Stimulated activated CD4-positive, alpha-beta T cell treated with anti-CD3 and anti-CD28 coated beads, Interleukin-15, amount 100 ng/mL, for 1 hour (primary cell): ENCODE data around the gene SLC18A2.

ENCODE experiments used
- DNase-seq, 2 donors: peaks; one replicate each; pipeline ENCODE4 v3.0.0-alpha.2; 2020; ENCODE audit warnings: low read depth in 1 of 2, low spot score in 1 of 2

The SLC18A2 gene

GRCh38 chr10:117237401-117237991, 3.4 kb upstream of the SLC18A2 start:
- DNase-seq, result no peak

DNA sequence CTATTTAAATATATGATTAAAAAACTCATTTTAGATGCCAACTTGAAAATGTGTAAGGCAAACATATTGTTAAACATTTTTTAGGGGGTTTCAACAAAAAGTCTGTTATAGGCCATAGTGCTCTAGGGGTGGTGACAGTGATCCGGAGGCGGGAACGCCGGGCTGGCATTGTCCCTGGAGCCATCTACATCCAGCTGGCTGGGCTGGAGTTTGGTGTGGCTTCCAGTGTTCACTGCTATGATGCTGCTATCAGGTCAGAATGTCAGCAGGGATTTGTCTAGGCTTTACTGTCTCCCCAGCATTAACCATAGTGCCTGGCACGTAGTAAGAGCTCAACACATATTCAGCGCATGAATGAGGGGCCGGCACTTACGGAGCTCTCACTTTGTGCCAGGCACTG, 1.9 kb upstream of the SLC18A2 start:
- DNase-seq, result no peak

GRCh38 chr10:117239721-117240620, 943 bp upstream of the SLC18A2 start:
- DNase-seq, result no peak

- no peak for DNase-seq
These were observed 888 bp downstream of the SLC18A2 start for GRCh38 chr10:117241541-117242462.

DNA sequence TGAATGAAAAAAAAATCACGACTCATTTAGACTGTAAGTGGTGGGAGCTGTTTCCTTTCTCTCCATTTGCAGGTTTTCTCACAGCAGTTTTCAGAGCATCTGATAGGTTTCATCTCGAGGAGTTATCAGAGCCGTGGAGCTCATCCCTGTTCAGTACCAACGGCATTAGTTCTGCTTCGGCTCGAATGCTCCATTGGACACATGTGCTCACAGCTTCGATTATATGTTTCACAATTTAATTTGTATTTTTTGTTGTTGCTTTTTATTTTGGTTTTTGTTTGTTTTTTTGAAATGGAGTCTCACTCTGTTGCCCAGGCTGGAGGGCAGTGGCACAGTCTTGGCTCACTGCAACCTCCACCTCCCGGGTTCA, 1.5 kb downstream of the SLC18A2 start:
- no peak for DNase-seq

DNA sequence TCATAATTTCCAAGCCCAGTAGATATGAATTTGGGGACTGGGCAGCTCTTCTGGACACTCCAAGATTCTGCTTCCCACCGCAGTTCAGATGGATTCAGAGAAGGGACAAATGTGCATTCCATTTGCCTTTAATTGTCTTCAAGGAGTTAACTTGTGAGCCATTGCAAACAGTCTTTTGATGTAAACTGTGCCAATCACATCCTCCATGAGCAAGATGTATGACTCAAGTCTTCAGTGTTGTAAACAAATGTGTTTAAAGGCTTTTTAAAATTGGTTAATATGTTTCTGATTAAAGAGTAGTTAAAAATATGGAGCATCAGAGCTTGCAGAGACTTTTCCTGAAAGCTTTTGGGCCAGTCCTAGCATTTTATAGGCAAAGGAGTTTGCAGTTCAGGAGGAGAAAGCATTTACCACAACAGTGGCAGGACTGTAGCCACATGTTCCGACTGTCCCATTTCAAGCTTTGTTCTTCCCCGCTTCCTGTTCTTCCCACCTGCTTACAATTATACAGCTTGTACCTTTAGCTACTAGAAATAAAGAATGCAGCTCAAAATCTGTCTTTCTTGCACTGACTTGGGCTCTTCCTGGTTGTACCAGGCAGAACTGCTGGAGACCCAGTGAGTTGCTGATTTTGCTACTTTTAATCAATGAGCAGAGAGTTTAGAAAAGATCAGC, 6.2 kb downstream of the SLC18A2 start:
- no peak for DNase-seq

DNA sequence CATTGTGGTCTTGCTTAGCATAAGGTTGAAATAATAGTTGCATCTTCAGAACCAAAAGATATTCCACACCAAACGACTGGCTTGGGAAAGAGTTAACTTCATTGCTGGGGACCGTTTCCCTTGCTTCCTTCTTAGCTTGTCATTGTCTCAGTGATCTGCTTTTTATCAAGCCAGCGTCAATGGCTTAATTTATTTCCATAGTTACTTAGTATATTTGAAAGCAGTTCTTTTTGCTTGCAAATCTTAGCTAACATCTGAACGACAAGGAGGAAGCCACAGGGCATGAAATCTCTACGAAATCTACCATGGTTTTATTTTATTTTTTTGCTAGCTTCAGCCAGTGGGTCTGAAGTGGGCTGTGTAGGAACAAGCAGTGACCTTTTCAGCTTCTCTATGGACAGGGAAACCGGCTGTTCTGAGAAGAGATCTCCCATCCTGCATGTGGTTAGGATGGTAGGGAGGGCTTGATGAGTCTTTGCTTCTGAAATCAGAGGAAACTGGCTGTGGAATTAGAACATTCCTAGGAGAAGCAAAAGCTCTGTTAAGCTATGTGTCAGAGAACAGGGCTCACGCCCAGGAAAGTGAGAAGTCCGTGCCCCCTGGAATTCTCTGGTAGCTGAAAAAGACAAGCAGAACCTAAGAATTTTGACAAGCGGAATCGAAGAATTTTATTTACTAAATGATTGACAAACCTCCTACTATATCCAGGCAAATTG, 8.0 kb downstream of the SLC18A2 start:
- no peak for DNase-seq

GRCh38 chr10:117249493-117250093, 8.7 kb downstream of the SLC18A2 start:
- no peak for DNase-seq

DNA sequence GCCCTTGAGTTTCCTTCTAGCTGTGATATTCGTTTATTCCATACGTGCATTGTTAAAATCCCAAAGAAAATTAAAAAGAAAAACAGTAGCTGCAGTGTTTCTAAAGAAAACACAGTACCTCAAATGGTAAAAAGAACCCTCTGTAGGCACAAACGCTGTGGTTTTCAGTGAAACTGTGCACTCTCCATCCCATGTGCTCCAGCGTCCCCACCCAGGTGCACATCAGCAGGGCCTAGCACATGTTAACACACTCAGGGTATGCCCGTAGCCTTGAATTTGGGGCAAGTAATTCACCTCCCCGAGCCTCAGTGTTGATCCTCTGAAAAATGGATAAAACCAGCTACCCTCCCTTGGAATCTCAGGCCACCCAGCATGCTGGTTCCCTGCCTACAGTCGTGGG, 9.5 kb downstream of the SLC18A2 start:
- DNase-seq, result no peak

GRCh38 chr10:117253908-117254307, 13.0 kb downstream of the SLC18A2 start:
- no peak for DNase-seq

GRCh38 chr10:117254338-117254737, 13.4 kb downstream of the SLC18A2 start:
- DNase-seq, result no peak

GRCh38 chr10:117254774-117255735, 14.1 kb downstream of the SLC18A2 start:
- no peak for DNase-seq

- DNase-seq, result no peak
These were observed 15.0 kb downstream of the SLC18A2 start for GRCh38 chr10:117255835-117256460.

DNA sequence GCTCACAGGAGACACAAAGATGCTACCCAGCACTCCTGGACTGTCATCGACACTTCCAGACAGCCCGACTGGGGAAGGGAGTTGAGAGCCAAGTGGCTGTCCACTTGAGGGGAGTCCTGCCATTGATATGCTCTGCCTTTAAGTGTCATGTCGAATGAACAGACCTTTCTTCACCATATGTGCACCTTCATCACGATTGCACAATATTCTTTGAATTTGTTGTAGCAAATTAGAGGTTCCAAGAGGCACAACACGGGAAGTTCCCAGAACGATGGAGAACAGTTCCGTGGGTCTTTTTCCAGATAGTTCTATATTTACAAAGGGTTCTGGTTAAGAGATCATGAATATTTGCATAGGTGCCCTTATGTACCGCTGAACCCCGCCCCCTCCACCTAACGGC, 16.0 kb downstream of the SLC18A2 start:
- DNase-seq, result no peak

GRCh38 chr10:117257721-117258120, 16.8 kb downstream of the SLC18A2 start:
- DNase-seq, result no peak

DNA sequence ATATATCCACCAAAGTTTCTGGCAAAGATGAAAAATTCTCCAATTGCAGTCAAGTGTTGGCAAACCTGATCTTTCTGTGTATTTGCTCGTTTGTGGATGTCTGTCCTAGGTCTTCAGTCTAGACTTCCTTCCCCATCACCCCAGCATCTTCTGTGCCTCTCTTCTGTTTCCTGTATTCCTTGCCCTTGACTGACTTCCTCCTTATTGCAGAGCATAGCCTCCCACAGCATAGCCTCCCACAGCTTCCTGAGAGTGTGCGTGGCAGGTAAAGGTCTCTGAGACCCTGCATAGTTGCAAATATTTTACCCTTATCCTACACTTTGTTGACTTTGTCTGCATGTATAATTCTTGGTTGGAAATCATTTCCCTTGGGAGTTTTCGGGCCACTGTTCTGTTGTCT, 18.4 kb downstream of the SLC18A2 start:
- no peak for DNase-seq

- DNase-seq, result no peak
These were observed 19.2 kb downstream of the SLC18A2 start for GRCh38 chr10:117260084-117260483.

- no peak for DNase-seq
These were observed 20.6 kb downstream of the SLC18A2 start for GRCh38 chr10:117261501-117261900.
